ENCODE data around the gene LEPR.

DNA sequence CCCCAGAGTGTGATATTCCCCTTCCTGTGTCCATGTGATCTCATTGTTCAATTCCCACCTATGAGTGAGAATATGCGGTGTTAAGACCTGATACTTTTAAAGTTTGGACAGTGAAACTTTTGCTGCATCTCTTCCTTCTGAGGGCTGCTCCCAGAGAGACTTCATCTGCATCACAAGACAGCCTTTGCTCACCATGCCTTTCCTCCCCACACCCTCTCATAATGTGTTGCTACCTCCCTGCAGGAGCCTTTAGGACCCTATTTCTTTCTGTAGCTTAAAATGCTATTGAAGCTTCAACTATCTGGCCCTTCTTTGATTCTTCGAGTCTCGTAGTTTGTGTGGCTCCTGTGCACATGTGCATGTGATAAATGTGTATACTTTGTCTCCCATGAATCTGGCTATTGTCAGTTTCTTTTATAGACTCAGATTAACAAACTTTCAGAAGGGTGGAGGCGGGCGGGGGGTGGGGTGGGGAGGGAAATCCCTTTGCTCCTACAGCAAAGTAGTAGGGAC is 23.7 kb downstream of the LEPR start:
- no peak for TF ChIP-seq EGR1 (IDR thresholded peaks at IDR 0.05; ENCODE audit: low read depth in 2 of 2)
- TF ChIP-seq, protein P1, sequence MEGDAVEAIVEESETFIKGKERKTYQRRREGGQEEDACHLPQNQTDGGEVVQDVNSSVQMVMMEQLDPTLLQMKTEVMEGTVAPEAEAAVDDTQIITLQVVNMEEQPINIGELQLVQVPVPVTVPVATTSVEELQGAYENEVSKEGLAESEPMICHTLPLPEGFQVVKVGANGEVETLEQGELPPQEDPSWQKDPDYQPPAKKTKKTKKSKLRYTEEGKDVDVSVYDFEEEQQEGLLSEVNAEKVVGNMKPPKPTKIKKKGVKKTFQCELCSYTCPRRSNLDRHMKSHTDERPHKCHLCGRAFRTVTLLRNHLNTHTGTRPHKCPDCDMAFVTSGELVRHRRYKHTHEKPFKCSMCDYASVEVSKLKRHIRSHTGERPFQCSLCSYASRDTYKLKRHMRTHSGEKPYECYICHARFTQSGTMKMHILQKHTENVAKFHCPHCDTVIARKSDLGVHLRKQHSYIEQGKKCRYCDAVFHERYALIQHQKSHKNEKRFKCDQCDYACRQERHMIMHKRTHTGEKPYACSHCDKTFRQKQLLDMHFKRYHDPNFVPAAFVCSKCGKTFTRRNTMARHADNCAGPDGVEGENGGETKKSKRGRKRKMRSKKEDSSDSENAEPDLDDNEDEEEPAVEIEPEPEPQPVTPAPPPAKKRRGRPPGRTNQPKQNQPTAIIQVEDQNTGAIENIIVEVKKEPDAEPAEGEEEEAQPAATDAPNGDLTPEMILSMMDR (IDR thresholded peaks at IDR 0.05; ENCODE audit: low read depth, low read length, missing input control): no peak
- TF ChIP-seq, protein P2, sequence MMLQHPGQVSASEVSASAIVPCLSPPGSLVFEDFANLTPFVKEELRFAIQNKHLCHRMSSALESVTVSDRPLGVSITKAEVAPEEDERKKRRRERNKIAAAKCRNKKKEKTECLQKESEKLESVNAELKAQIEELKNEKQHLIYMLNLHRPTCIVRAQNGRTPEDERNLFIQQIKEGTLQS (IDR thresholded peaks at IDR 0.05): no peak

All from liver (tissue), 3 donors.